ENCODE measurements around the gene MAPK10.

DNA sequence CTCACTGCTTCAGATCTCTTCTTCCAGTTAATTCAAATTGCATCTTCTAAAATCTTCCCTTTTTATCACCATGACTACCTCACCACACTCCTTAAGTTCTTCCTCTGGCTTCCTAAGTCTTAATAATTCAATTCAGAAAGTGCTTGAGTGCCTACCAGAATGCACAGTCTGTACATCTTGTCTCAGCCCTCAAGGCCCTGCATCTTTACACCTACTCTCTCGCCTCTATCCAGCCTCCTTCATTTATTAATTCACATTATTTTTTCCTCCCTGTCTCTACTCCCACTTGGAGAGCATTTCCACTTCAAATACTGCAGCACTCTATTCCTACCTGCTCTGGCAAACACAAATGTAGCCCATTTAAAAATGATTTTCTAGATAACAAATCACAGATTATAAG is 90.5 kb downstream of the MAPK10 start:
- TF ChIP-seq, protein P1, sequence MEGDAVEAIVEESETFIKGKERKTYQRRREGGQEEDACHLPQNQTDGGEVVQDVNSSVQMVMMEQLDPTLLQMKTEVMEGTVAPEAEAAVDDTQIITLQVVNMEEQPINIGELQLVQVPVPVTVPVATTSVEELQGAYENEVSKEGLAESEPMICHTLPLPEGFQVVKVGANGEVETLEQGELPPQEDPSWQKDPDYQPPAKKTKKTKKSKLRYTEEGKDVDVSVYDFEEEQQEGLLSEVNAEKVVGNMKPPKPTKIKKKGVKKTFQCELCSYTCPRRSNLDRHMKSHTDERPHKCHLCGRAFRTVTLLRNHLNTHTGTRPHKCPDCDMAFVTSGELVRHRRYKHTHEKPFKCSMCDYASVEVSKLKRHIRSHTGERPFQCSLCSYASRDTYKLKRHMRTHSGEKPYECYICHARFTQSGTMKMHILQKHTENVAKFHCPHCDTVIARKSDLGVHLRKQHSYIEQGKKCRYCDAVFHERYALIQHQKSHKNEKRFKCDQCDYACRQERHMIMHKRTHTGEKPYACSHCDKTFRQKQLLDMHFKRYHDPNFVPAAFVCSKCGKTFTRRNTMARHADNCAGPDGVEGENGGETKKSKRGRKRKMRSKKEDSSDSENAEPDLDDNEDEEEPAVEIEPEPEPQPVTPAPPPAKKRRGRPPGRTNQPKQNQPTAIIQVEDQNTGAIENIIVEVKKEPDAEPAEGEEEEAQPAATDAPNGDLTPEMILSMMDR (IDR thresholded peaks at IDR 0.05; ENCODE audit: low read depth, low read length) = no peak
- TF ChIP-seq EZH2phosphoT487 (IDR thresholded peaks at IDR 0.05; ENCODE audit: low read depth) = no peak
